GM13976 (cell line): ENCODE results near the gene GAL.

Source experiments
- DNase-seq: peaks from one replicate; pipeline ENCODE4 v3.0.0; 2012; ENCODE audit warnings: low spot score
- in situ Hi-C: fragments of 300-500 bp; cut with MboI; formaldehyde crosslinking; loops from one replicate; pipeline ENCODE4 v1.12.0; 2022; ENCODE audit warnings: low sequenced_read_pairs, mixed read lengths, inconsistent platforms; ENCODE audit not compliant: unreplicated experiment
- TF ChIP-seq, protein P1 (sequence below): IDR thresholded peaks from 2 replicates; pipeline ENCODE4 v1.5.1; 2012; ENCODE audit warnings: borderline replicate concordance, mild to moderate bottlenecking; ENCODE audit not compliant: insufficient read depth; ENCODE audit errors: extremely low read depth, missing control alignments, control extremely low read depth

Gene GAL

DNA sequence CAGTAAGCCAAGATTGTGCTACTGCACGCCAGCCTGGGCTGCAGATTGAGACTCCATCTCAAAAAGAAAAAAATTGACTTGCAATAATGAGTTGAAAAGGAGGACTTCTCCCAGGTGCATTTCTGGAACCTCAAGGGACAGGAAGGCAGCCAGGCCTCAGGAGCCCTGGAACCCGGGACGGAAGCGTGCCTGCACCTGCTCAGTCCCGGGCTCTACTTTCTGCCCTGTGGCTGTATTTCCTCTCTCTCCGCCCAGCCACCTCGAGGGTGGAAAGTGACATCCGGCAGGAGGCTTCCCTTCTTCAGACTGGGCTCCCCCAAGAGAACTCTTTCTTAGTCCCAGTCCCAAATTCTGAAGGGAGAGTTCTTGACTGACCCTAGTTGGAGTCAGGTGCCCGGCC, 20.2 kb upstream of the GAL start:
- TF ChIP-seq, protein P1, sequence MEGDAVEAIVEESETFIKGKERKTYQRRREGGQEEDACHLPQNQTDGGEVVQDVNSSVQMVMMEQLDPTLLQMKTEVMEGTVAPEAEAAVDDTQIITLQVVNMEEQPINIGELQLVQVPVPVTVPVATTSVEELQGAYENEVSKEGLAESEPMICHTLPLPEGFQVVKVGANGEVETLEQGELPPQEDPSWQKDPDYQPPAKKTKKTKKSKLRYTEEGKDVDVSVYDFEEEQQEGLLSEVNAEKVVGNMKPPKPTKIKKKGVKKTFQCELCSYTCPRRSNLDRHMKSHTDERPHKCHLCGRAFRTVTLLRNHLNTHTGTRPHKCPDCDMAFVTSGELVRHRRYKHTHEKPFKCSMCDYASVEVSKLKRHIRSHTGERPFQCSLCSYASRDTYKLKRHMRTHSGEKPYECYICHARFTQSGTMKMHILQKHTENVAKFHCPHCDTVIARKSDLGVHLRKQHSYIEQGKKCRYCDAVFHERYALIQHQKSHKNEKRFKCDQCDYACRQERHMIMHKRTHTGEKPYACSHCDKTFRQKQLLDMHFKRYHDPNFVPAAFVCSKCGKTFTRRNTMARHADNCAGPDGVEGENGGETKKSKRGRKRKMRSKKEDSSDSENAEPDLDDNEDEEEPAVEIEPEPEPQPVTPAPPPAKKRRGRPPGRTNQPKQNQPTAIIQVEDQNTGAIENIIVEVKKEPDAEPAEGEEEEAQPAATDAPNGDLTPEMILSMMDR = no peak
- DNase-seq = no peak
- in situ Hi-C loops = no loop called here

DNA sequence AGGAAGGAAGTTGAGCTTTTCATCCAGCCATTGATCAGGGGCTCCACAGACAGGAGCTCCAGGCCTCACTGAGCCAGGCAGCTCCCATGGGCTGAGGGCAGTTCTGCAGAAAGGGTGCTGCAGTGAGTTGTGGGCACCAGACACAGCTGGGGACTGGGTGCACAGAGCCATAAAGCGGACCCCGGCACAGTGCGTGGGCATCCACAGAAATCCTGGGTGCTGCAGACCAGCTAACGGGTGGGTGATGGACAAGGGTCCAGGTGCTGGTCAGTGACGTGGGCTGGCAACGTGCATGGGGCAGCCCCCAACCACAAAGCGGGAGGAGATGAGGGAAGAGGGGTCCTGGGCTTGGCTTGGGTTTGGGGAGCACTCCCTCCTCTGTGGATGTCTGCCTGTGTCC, 19.4 kb upstream of the GAL start:
- no peak for DNase-seq
- TF ChIP-seq, protein P1 = no peak
- in situ Hi-C loops = no loop called here

DNA sequence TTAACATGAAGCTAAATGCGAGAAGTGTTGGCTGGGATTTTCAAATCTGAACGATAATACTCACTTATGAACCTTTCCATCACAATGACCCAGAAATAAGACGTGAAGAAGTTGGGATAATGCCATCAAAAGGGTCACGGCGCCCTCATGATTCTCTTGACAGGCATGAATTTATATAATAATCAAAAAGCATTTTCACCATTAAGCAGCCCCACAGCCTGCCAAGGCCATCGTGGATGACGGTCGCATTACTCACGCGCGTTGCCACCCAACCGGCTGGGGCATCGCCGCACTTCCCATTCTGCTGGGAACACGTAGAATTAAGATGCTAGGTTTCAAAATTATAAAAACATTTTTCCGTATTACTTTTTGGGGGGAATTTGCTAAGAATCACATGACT, 18.9 kb upstream of the GAL start:
- TF ChIP-seq, protein P1 = no peak
- in situ Hi-C loops = no loop called here
- DNase-seq = no peak

DNA sequence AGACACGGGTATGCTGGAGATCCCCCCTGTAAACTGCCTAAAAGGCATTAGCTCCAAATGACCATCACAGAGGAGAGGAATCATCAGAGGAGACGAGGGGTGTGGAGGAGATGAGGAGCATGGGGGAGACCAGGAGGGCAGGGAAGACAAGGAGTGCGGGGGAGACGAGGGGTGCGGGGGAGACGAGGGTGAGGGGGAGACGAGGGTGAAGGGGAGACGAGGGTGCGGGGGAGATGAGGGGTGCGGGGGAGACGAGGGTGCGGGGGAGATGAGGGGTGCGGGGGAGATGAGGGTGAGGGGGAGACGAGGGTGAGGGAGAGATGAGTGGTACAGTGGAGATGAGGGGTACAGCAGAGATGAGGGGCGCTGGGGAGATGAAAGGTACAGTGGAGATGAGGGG, 17.5 kb upstream of the GAL start:
- DNase-seq = peak; percentile 60
- TF ChIP-seq, protein P1 = no peak
- in situ Hi-C loops = no loop called here

DNA sequence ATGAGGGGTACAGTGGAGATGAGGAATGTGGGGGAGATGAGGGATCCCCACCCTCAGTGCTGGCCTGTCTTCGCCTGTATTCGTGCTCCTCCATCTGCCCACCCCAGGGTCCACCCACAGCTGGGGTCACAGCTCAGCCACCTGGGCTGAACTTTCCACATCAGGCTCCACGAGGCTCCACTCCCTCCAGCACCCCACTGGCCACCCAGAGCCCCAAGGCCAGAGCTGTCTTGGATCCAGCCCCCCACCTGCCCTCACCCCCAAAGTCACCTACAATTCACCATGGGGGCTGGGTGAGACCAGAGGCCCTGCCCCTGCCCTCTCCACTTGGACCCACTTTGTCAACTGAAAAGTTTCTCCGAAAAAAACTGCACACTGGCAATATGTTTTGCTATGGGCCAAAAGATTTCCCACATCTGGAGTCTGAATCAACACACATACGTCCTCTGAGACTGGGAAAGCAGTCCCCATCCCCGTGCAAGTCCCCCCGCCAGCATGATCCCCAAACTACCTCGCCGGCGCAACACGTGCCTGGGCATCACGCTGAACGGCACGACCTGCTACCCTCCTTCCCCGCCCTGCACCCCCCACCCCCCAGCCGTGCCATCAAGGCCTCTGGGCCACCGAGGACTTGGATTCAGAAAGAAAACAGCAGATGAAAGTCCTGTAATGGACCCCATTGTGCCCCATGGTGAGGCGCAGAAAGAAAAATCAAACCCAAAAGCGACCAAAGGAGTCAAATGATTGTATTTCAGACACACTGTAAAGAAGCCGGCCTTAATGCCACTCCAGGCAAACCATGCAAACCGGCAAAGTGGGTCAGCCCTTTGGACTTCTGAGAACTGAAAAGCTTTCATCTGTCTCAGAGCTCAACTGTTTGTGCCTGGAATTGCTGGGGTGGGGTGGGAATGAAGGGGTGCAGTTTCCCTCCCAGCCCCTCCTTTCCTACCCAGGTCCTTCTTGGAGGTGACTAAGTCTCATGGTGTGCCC, 16.5 kb upstream of the GAL start:
- in situ Hi-C loops = no loop called here
- no peak for DNase-seq
- TF ChIP-seq, protein P1 = no peak

DNA sequence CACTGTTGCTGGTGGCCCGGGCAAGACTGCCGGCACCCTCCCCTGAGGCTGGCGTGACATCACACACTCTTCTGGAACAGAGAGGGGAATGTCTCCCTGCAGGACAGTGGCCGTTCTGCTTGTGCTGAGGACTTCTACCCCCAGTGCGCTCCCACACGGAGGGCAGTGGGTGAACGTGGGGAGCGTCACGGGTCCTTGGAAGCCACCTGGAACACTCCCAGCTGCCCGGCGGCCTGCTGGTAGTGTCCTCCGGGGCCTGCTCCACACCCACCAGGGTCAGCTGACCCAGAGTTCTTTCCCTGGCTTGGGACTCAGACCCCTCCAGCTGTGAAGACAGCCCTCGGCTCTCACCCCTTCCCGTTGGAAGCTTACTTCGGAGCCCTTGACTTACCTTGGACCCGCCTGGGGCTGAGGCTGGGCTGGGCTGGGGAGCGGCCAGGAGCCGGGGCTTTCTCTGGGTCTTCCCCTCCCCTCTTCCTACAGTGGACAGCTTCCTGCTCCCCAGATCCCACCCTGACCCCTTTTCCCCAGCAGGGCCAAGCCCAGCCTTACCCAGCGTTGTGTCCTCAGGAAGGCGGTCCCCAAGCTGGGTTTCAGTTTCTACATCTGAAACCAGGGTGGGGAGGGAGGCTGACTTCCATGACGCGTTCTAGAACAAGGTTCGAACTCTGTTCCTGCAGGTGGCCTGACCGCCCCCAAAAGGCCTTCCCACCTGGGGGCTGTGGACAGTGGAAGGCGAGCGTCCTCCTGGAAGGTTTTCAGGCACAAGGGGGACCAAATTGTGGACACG, 14.8 kb upstream of the GAL start:
- TF ChIP-seq, protein P1 = no peak
- in situ Hi-C loops = no loop called here
- no peak for DNase-seq
